Stimulated activated memory B cell treated with anti-CD40 and anti-IgM and Interleukin-4, amounts not matched to agents 10 μg/mL and 1 μg/mL and 100 μg/mL, for 72 hours (primary cell): ENCODE measurements around the gene CNPY2.
"Not testable (repeated sequence)": the region's sequence is repeated elsewhere in the genome, so short reads cannot be mapped to it uniquely, and the experiment has no call there.

ENCODE experiments used
- ATAC-seq: fragments of 150-1000 bp; cut with Tn5 transposase; 2 replicates; pipeline ENCODE4 v1.10.0; 2021
- H3K27ac Mint-ChIP-seq: one replicate; pipeline ENCODE4 v1.8.0; 2022; ENCODE audit warnings: mild to moderate bottlenecking, mixed read lengths
- H3K27me3 Mint-ChIP-seq: one replicate; pipeline ENCODE4 v1.8.0; 2022; ENCODE audit warnings: mixed read lengths
- H3K36me3 Mint-ChIP-seq: one replicate; pipeline ENCODE4 v1.8.0; 2022; ENCODE audit warnings: mixed read lengths
- H3K4me1 Mint-ChIP-seq: one replicate; pipeline ENCODE4 v1.8.0; 2022; ENCODE audit warnings: mixed read lengths
- H3K4me3 Mint-ChIP-seq: one replicate; pipeline ENCODE4 v1.8.0; 2022; ENCODE audit warnings: mild to moderate bottlenecking, moderate library complexity, mixed read lengths
- H3K9me3 Mint-ChIP-seq: one replicate; pipeline ENCODE4 v1.8.0; 2022; ENCODE audit warnings: mixed read lengths

The CNPY2 gene

DNA sequence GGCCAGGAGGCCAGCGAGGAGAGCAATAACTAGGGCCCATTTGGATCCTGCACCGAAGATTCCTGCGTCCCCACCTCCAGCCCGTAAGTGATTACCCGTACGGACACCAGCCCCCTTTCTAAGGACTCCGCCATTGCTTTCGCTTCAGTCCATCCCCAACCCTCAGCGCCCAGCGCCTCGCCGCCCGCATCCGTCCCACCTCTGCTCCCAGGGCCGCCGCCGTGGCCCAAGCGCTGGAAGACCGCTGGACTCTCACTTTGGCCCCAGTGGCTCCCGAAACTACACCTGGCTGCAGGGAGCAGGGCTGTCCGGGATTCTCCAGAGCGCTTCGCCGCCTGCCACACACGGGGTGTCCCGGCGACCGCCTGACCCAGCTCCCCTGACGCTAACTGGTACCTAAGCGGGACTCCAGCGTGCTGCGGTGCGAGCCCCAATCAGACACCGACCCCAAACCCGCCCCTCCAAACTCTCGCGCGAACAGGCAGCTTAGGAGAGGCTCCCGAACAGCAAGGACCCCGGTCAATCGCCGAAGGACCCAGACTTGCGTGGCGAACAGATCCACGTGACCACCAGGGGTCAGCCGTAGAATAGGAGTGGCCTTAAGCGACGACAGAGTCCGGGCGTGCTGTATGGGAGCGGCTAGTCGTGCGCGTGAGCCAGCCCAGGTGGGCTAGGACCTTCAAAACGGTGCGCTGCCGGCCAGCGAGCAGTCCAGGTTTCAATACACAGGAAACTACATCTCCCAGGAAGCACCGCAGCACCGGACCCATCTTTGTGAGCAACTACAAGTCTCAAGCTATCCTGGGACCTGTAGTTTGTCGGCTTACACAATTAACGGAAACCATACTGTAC lies at the start of gene CNPY2:
TSS of gene CNPY2 (minus strand) at position 367 of the 852 bp plus-strand sequence. CDS start 771 bp downstream, outside the sequence.
- H3K4me3 Mint-ChIP-seq, result peak within 1 kb of the TSS; percentile 99
- peaks cover 13% of the 10 kb centered on the region for H3K4me1 Mint-ChIP-seq
- H3K27me3 Mint-ChIP-seq, result no peaks in the 10 kb centered on the region
- H3K9me3 Mint-ChIP-seq, result no peaks in the 10 kb centered on the region
- peak; percentile 95 for ATAC-seq
- peaks cover 14% of the 10 kb centered on the region for H3K36me3 Mint-ChIP-seq
- H3K27ac Mint-ChIP-seq, result peak within 1 kb of the TSS; percentile 98

DNA sequence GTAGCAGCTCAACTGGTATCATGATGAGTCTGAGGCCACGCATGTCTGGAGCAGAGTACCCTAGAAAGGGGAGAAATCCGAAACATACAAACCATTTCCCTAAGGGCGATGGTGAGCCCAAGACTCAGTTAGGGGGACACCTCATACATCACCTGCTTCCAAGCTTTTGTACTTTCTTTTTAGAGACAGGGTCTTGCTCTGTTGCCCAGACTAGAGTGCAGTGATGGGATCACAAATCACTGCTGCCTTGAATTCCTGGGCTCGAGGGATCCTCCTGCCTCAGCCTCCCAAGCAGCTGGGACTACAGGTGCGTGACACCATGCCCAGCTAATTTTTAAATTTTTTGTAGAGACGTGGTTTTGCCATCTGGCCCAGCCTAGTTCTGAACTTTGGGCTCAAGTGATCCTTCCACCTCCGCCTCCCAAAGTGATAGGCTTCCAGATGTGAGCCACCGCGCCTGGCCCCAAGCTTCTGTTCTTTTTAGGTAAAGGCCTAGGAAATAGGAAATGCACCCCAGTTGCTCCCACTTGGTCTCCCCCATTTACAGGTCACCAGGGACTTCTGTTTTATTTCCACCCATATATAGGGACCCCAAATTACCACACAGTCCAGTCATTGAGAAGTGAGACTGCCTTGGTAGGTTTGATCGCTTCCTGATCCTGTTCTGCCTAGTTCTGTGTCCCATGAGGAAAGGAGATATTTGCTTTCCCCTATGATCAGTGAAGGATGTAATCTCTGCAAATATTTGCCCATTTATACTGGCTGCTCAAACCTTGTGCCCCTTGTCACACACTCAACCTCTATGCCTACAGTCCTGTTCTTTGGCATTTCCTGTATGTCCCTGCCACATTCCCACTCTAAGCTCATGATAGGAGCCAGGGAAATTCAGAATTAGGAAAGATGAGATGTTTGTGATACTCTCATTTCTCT lies 46.6 kb upstream of the CNPY2 start, which contains the start of gene APOF:
TSS of gene APOF (minus strand) at position 728 of the 930 bp plus-strand sequence. CDS start at position 616, 112 bp downstream.
- Mint-ChIP-seq H3K4me1 (peaks cover 27% of the 10 kb centered on the region), H3K27me3 (no peaks in the 10 kb centered on the region), H3K27ac (peak within 1 kb of the TSS; percentile 89), H3K9me3 (no peaks in the 10 kb centered on the region), H3K36me3 (no peaks in the 10 kb centered on the region), H3K4me3 (peak within 1 kb of the TSS; percentile 93)
- no peak for ATAC-seq

DNA sequence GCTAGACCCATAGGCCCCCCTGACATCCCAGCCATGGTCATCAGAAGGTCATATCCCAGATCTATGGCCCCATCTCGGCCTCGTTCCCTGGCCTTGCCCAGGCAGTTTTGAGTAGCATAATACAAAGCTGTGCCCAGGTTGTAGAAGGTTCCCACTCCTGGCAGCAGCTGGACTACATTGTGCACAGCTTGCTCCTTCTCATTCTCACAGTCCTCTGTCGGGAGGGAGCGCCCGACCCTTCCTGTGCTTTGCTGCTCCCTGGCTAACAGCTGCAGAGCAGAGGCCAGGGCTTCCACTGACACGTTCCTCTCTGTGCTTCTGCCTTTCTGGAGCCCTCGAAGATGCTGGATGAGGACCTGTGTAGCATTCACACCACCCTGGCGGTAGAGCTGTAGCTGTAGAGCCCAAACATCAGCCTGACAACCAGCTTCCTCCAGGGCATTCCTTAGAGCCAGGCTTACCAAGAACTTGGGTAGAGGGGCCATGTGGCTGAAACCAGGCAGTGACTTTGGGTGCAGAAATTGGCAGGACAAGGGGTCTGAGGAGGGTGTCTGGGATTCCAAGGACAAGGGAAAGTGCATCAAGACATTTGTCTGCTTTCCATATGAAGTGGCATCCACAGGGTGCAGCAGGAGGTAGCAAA lies 45.8 kb upstream of the CNPY2 start:
- H3K4me1 Mint-ChIP-seq, result peaks cover 27% of the 10 kb centered on the region
- no peak for ATAC-seq
- peak overlapping the region; percentile 89 for H3K27ac Mint-ChIP-seq
- no peaks in the 10 kb centered on the region for H3K27me3 Mint-ChIP-seq
- no peaks in the 10 kb centered on the region for H3K36me3 Mint-ChIP-seq
- peak overlapping the region; percentile 93 for H3K4me3 Mint-ChIP-seq
- no peaks in the 10 kb centered on the region for H3K9me3 Mint-ChIP-seq

- H3K4me1 Mint-ChIP-seq, result peaks cover 27% of the 10 kb centered on the region
- H3K36me3 Mint-ChIP-seq, result peaks cover 9% of the 10 kb centered on the region
- peak within 1 kb of the TSS; percentile 89 for H3K27ac Mint-ChIP-seq
- peak within 1 kb of the TSS; percentile 93 for H3K4me3 Mint-ChIP-seq
- no peaks in the 10 kb centered on the region for H3K9me3 Mint-ChIP-seq
- no peaks in the 10 kb centered on the region for H3K27me3 Mint-ChIP-seq
- peak; percentile 99 for ATAC-seq
These were observed 44.3 kb upstream of the CNPY2 start, which contains the start of gene STAT2 for GRCh38 chr12:56359851-56360767. TSS of gene STAT2 (minus strand) at chr12:56360107. CDS start at chr12:56356571, 3,536 bp downstream.

GRCh38 chr12:56358836-56359532 lies 43.2 kb upstream of the CNPY2 start:
- no peaks in the 10 kb centered on the region for H3K27me3 Mint-ChIP-seq
- peak overlapping the region; percentile 93 for H3K4me3 Mint-ChIP-seq
- peaks cover 27% of the 10 kb centered on the region for H3K4me1 Mint-ChIP-seq
- peaks cover 20% of the 10 kb centered on the region for H3K36me3 Mint-ChIP-seq
- no peak for ATAC-seq
- H3K27ac Mint-ChIP-seq, result peak overlapping the region; percentile 89
- no peaks in the 10 kb centered on the region for H3K9me3 Mint-ChIP-seq

DNA sequence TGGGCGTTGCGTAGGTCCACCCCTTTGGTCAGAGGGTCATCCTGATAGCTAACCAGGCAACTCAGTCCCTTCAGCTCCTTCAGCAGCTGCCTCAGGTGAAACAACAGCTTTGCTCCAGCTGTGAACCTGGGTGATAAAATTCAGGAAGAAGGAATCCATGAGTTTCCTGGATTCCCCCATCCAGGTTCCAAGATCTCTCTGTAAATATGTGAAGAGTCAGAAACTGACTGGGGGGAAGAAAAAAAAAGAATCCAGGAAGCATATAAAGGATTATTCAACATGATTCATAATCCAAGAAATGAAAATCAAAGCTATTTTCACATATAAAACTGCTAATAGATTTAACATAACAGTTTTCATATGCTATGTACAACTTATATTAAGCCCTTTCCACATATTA lies 35.5 kb upstream of the CNPY2 start:
- Mint-ChIP-seq H3K27ac (no peak overlapping the region), H3K9me3 (no peaks in the 10 kb centered on the region), H3K36me3 (peaks cover 66% of the 10 kb centered on the region), H3K4me3 (no peak overlapping the region), H3K27me3 (no peaks in the 10 kb centered on the region), H3K4me1 (no peaks in the 10 kb centered on the region)
- ATAC-seq, result no peak

DNA sequence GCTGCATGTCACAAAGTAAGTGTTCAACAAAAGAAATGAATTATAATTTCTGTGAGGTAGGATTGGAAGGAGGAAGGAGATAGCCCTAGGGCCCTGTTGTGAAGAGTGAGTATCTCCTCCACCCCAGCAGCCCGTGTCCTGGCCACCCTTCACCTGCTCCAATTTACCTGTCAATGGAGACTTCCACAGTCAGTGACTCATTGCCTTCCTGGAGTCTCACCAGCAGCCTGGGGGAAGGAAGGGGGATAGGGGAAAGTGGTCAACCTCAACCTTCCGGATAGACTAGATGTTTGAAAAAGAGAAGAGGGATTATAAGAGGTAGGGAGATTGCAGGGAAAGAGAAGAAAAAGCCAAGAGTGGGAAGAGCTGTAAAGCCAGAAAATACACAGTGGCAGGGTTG lies 34.9 kb upstream of the CNPY2 start:
- Mint-ChIP-seq H3K36me3 (peaks cover 67% of the 10 kb centered on the region), H3K27me3 (no peaks in the 10 kb centered on the region), H3K27ac (peak overlapping the region; percentile 22), H3K4me3 (no peak overlapping the region), H3K4me1 (no peaks in the 10 kb centered on the region), H3K9me3 (no peaks in the 10 kb centered on the region)
- no peak for ATAC-seq

- Mint-ChIP-seq H3K36me3 (peaks cover 63% of the 10 kb centered on the region), H3K27ac (peak overlapping the region; percentile 64), H3K27me3 (no peaks in the 10 kb centered on the region), H3K4me3 (no peak overlapping the region), H3K4me1 (no peaks in the 10 kb centered on the region), H3K9me3 (no peaks in the 10 kb centered on the region)
- ATAC-seq, result no peak
These were observed 33.0 kb upstream of the CNPY2 start for GRCh38 chr12:56348776-56349175.

DNA sequence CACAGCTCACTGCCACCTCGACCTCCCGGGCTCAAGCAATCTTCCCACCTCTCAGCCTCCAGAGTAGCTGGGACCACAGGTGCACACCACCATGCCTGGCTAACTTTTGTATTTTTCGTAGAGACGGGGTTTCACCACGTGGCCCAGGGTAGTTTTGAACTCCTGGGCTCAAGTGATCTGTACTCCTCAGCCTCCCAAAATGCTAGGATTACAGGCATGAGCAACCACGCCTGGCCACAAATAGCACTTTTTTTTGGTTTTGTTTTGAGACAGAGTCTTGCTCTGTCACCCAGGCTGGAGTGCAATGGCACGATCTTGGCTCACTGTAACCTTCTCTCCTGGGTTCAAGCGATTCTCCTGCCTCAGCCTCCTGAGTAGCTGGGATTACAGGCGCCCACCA lies 31.5 kb upstream of the CNPY2 start:
- Mint-ChIP-seq H3K27ac (peak overlapping the region; percentile 64), H3K36me3 (peaks cover 78% of the 10 kb centered on the region)
- H3K4me3 Mint-ChIP-seq, H3K9me3 Mint-ChIP-seq, ATAC-seq, H3K4me1 Mint-ChIP-seq, H3K27me3 Mint-ChIP-seq: not testable (repeated sequence)

- Mint-ChIP-seq H3K36me3 (peaks cover 78% of the 10 kb centered on the region), H3K27ac (peak overlapping the region; percentile 64), H3K4me3 (no peak overlapping the region), H3K9me3 (no peaks in the 10 kb centered on the region), H3K27me3 (no peaks in the 10 kb centered on the region), H3K4me1 (no peaks in the 10 kb centered on the region)
- ATAC-seq, result no peak
These were observed 30.9 kb upstream of the CNPY2 start for GRCh38 chr12:56346675-56347074.

DNA sequence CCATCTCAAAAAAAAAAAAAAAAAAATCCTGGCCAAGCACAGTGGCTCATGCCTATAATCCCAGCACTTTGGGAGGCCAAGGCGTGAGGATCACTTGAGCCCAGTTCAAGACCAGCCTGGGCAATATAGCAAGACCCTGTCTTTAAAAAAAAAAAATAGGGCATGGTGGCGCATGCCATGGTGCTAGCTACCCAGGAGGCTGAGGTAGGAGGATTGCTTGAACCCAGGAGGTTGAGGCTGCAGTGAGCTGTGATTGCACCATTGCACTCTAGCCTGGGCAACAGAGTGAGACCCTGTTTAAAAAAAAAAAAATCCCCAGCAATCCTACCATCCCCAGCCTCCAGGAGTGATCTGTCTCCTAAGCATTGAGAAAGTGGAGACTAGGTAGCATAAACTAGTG lies 26.5 kb upstream of the CNPY2 start:
- ATAC-seq, H3K9me3 Mint-ChIP-seq, H3K27me3 Mint-ChIP-seq, H3K4me3 Mint-ChIP-seq, H3K27ac Mint-ChIP-seq: not testable (repeated sequence)
- Mint-ChIP-seq H3K4me1 (peaks cover 27% of the 10 kb centered on the region), H3K36me3 (peaks cover 51% of the 10 kb centered on the region)

DNA sequence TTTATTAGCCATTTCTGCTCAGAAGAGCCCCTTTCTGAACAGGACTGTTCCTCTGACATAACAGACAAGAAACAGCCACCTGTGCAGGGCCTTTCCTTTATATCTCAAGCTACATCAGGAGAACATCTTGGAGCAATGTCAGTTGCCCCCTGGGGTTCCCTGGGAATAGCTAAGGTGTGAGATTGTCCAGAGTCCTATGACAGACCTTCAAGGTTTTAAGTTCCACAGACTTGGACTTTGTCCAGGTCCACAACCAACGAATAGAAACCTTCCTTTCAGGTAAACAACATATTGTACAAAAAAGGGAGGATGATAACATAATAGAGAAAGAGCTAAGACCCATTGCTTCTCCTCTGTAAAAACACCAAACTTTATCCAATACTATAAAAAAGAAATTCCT lies 25.8 kb upstream of the CNPY2 start:
- Mint-ChIP-seq H3K9me3 (no peaks in the 10 kb centered on the region), H3K27ac (no peak overlapping the region), H3K4me3 (no peak overlapping the region), H3K27me3 (no peaks in the 10 kb centered on the region), H3K36me3 (peaks cover 44% of the 10 kb centered on the region), H3K4me1 (peaks cover 33% of the 10 kb centered on the region)
- no peak for ATAC-seq

- Mint-ChIP-seq H3K4me1 (peaks cover 36% of the 10 kb centered on the region), H3K36me3 (peaks cover 25% of the 10 kb centered on the region), H3K27me3 (no peaks in the 10 kb centered on the region), H3K4me3 (peak overlapping the region; percentile 90), H3K27ac (peak overlapping the region; percentile 95), H3K9me3 (no peaks in the 10 kb centered on the region)
- ATAC-seq, result no peak
These were observed 23.3 kb upstream of the CNPY2 start for GRCh38 chr12:56339158-56339422.
